Transverse colon (tissue), 4 donors: ENCODE results near the gene HMCN2. TPM values are rescaled to one million over a fixed set of nuclear protein-coding genes. Genes with fewer than 3 reads are reported as not detected.

Source experiments
- DNase-seq: peaks from one replicate; pipeline ENCODE4 v3.0.0-alpha.2; 2019
- H3K27ac ChIP-seq, 4 donors: fragments of 200-600 bp; sonication (generic); 2 replicates each; pipeline ENCODE4 v1.5.1; 2016 to 2018; ENCODE audit warnings: inconsistent platforms in 4 of 4
- H3K27me3 ChIP-seq: fragments of 200-600 bp; sonication (generic); 2 replicates; pipeline ENCODE4 v1.5.1; 2017; ENCODE audit warnings: inconsistent platforms
- H3K36me3 ChIP-seq, 4 donors: fragments of 200-600 bp; sonication (generic); 2 replicates each; pipeline ENCODE4 v1.5.1; 2017 to 2019; ENCODE audit warnings: inconsistent platforms in 4 of 4
- H3K4me1 ChIP-seq, 4 donors: fragments of 200-600 bp; sonication (generic); 2 replicates each; pipeline ENCODE4 v1.5.1; 2017 to 2020; ENCODE audit warnings: inconsistent platforms in 4 of 4
- H3K4me3 ChIP-seq, 4 donors: fragments of 200-600 bp; sonication (generic); 1 replicate in 1 of 4; 2 replicates in 3 of 4; pipeline versions ENCODE4 v1.5.1 to v1.6.1; 2017 to 2019; ENCODE audit warnings: inconsistent platforms in 4 of 4
- H3K9me3 ChIP-seq, 2 donors: fragments of 200-600 bp; sonication (generic); 2 replicates each; pipeline ENCODE4 v1.5.1; 2017 to 2019; ENCODE audit warnings: inconsistent platforms in 2 of 2
- EP300 ChIP-seq: sonication (generic); formaldehyde crosslinking; IDR thresholded peaks from one replicate; pipeline ENCODE4 v1.6.1; 2017; ENCODE audit warnings: antibody characterized with exemption, low read depth
- POLR2A ChIP-seq: fragments of 450-650 bp; IDR thresholded peaks from one replicate; pipeline ENCODE4 v1.6.1; 2016; ENCODE audit warnings: antibody characterized with exemption, mild to moderate bottlenecking, moderate library complexity
- POLR2AphosphoS5 ChIP-seq, 3 donors: sonication (generic); formaldehyde crosslinking; IDR thresholded peaks; one replicate each; pipeline ENCODE4 v1.6.1; 2016; ENCODE audit warnings: antibody characterized with exemption in 3 of 3
- WGBS, 2 donors: methylation state at CpG; one replicate each; pipeline ENCODE4 v1.1.5; 2018; ENCODE audit warnings: low coverage in 1 of 2; 5-methylcytosine and 5-hydroxymethylcytosine counted together
- in situ Hi-C, 4 donors: fragments of 200-750 bp; cut with MboI; loops; one replicate each; pipeline versions ENCODE4 v1.15.0 to v1.15.1; 2017; ENCODE audit warnings: low sequenced_read_pairs in 3 of 4, low pct_ligation_motif_present in 1 of 4, low pct_unique_long_range_greater_than_20kb in 1 of 4
- intact Hi-C: fragments of 100-400 bp; cut with DNase I; formaldehyde crosslinking; loops from one replicate; pipeline ENCODE4 v1.15.1; 2023; ENCODE audit warnings: low total_unique reads
- total RNA-seq, 4 donors: library from RNA; depleted of rRNA; stranded (reverse); fragments of >200 nt; gene quantifications; one replicate each; pipeline ENCODE4 v1.1.0, GENCODE V29; 2016
- TF ChIP-seq, protein P1 (sequence below), 5 experiments: fragments of 200-600 bp in 3 of 5; fragments of 450-650 bp in 2 of 5; sonication (generic) in 3 of 5; IDR thresholded peaks; 1 replicate in 2 of 5; 2 replicates in 3 of 5; pipeline ENCODE4 v1.5.1; 2016 to 2017; ENCODE audit warnings: antibody characterized with exemption in 5 of 5, inconsistent platforms in 3 of 5, mild to moderate bottlenecking in 2 of 5, moderate library complexity in 1 of 5

HMCN2 gene
- total RNA-seq, 4 donors from 2014 or later = 7.8 to 40.0 (median 15.2) TPM

DNA sequence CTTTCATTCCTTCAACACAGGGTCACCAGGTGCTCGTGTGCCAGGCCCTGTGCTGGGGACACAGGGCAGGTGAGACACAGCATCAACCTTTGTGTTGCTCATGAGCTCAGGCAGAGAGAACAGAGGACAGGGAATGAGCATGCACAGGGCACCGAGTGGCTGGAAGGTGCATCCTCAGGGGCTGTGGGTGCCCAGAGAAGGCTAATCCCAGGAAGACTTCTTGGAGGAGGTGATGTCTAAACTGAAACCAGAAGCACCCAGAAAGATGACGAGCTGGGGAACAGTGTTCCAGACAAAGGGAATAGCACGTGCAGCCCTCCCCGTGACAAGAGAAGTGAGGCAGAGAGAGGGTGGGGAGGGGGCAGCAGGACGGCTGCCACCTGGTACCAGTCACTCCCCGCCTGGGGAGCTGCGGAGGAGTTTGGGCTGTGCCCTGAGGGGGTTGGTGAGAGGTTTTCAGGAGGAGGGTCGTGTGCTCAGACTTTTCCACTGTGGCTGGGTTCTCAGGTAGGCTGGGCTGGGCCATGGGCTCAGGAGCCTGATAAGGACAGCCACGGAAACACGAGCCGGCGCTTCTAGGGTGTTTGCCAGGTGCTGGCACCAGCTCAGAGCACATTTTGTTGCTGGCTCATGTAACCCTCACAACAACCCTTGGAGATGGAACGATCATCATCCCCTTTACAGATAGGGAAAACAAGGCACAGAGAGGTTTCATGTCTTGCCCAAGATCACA is 46.0 kb downstream of the HMCN2 start:
- Histone ChIP-seq H3K4me1 (peaks cover 0 to 7% (median 3%) of the 10 kb centered on the region in 4 donors), H3K4me3 (no peak overlapping the region), H3K9me3 (no peaks in the 10 kb centered on the region), H3K27ac (peak overlapping the region in 2 of 4 donors; percentile 10 to 14), H3K27me3 (peaks cover 2% of the 10 kb centered on the region), H3K36me3 (no peaks in the 10 kb centered on the region)
- intact Hi-C loops = no loop called here
- TF ChIP-seq POLR2AphosphoS5 (IDR thresholded peaks at IDR 0.05) (no peak), POLR2A (no peak), EP300 (no peak)
- TF ChIP-seq, protein P1, sequence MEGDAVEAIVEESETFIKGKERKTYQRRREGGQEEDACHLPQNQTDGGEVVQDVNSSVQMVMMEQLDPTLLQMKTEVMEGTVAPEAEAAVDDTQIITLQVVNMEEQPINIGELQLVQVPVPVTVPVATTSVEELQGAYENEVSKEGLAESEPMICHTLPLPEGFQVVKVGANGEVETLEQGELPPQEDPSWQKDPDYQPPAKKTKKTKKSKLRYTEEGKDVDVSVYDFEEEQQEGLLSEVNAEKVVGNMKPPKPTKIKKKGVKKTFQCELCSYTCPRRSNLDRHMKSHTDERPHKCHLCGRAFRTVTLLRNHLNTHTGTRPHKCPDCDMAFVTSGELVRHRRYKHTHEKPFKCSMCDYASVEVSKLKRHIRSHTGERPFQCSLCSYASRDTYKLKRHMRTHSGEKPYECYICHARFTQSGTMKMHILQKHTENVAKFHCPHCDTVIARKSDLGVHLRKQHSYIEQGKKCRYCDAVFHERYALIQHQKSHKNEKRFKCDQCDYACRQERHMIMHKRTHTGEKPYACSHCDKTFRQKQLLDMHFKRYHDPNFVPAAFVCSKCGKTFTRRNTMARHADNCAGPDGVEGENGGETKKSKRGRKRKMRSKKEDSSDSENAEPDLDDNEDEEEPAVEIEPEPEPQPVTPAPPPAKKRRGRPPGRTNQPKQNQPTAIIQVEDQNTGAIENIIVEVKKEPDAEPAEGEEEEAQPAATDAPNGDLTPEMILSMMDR (IDR thresholded peaks at IDR 0.05) = no peak
- no peak for DNase-seq
- WGBS, 2 donors = 63% methylated on average over 14 of the region's 14 CpGs; no CpG with 5 or more reads in 1 of the 2 donors
- in situ Hi-C loops = no loop called here

- Histone ChIP-seq H3K36me3 (no peaks in the 10 kb centered on the region), H3K4me3 (no peak overlapping the region), H3K4me1 (peaks cover 0 to 12% (median 5%) of the 10 kb centered on the region in 4 donors), H3K9me3 (no peaks in the 10 kb centered on the region), H3K27me3 (peaks cover 7% of the 10 kb centered on the region), H3K27ac (peak overlapping the region; percentile 29 to 53 (median 38))
- DNase-seq = no peak
- 69% methylated on average over 16 of the region's 16 CpGs; no CpG with 5 or more reads in 1 of the 2 donors for WGBS, 2 donors
- TF ChIP-seq EP300 (no peak), POLR2AphosphoS5 (IDR thresholded peaks at IDR 0.05) (no peak), POLR2A (no peak)
- TF ChIP-seq, protein P1 (IDR thresholded peaks at IDR 0.05) = no peak
- in situ Hi-C loops = no loop called here
- intact Hi-C loops = no loop called here
Observed at GRCh38 chr9:130313103-130313858, 47.7 kb downstream of the HMCN2 start.

- Histone ChIP-seq H3K4me1 (peaks cover 0 to 18% (median 5%) of the 10 kb centered on the region in 4 donors), H3K27ac (peak overlapping the region in 3 of 4 donors; percentile 8 to 82 (median 45)), H3K9me3 (no peaks in the 10 kb centered on the region), H3K4me3 (no peak overlapping the region), H3K27me3 (peaks cover 18% of the 10 kb centered on the region), H3K36me3 (no peaks in the 10 kb centered on the region)
- no peak for TF ChIP-seq POLR2AphosphoS5 (IDR thresholded peaks at IDR 0.05)
- TF ChIP-seq, protein P1 (IDR thresholded peaks at IDR 0.05) = no peak
- TF ChIP-seq POLR2A = no peak
- no peak for TF ChIP-seq EP300
- 62% methylated on average over 13 of the region's 13 CpGs; no CpG with 5 or more reads in 1 of the 2 donors for WGBS, 2 donors
- intact Hi-C loops = no loop called here
- in situ Hi-C loops = no loop called here
- no peak for DNase-seq
Observed at GRCh38 chr9:130315446-130316226, 50.1 kb downstream of the HMCN2 start.

GRCh38 chr9:130316430-130316829 is 50.9 kb downstream of the HMCN2 start:
- H3K27ac ChIP-seq = peak overlapping the region in 3 of 4 donors; percentile 70 to 82 (median 72)
- in situ Hi-C loops (no loop called here), intact Hi-C loops (no loop called here)
- H3K9me3 ChIP-seq = no peaks in the 10 kb centered on the region
- DNase-seq = no peak
- WGBS, 2 donors = 74% methylated on average over 8 of the region's 8 CpGs; no CpG with 5 or more reads in 1 of the 2 donors
- no peak overlapping the region for H3K4me3 ChIP-seq
- TF ChIP-seq POLR2AphosphoS5 (IDR thresholded peaks at IDR 0.05) = no peak
- peaks cover 0 to 22% (median 5%) of the 10 kb centered on the region in 4 donors for H3K4me1 ChIP-seq
- H3K27me3 ChIP-seq = peaks cover 26% of the 10 kb centered on the region
- no peaks in the 10 kb centered on the region for H3K36me3 ChIP-seq
